Cerebellar cortex (tissue), 1 donor: Measurements from ENCODE around the gene KCNK17.
A peak's percentile ranks its signal among the peaks of the same experiment; 100 is the strongest.

Source experiments
- DNase-seq: peaks from one replicate; pipeline ENCODE4 v3.0.0-alpha.2; 2015; ENCODE audit warnings: low spot score

KCNK17 gene, protein sequence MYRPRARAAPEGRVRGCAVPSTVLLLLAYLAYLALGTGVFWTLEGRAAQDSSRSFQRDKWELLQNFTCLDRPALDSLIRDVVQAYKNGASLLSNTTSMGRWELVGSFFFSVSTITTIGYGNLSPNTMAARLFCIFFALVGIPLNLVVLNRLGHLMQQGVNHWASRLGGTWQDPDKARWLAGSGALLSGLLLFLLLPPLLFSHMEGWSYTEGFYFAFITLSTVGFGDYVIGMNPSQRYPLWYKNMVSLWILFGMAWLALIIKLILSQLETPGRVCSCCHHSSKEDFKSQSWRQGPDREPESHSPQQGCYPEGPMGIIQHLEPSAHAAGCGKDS

GRCh38 chr6:39314273-39314795 lies at the start of gene KCNK17:
TSS of gene KCNK17 (minus strand) at chr6:39314419. CDS start at chr6:39314320, 99 bp downstream.
- DNase-seq, result no peak

DNA sequence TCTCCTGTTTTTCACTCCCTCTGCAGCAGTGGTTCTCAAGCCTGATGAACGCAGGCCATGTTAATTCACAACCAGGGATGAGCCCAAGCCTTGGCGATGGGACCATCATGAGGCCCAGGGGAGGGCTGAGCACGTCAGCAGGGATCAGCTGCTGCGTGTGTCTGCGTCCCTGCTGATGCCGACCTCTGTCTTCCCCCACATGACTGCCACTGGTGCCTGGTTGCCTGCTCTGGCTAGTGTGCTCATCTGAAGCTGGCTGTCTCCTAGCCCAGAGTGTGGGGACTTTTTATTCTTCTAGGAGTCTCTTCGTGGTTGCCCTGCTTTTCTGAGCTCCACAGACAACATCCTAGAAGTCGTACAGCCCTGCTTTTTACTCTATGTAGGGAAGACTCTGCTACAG lies 49.1 kb upstream of the KCNK17 start:
- DNase-seq, result no peak

DNA sequence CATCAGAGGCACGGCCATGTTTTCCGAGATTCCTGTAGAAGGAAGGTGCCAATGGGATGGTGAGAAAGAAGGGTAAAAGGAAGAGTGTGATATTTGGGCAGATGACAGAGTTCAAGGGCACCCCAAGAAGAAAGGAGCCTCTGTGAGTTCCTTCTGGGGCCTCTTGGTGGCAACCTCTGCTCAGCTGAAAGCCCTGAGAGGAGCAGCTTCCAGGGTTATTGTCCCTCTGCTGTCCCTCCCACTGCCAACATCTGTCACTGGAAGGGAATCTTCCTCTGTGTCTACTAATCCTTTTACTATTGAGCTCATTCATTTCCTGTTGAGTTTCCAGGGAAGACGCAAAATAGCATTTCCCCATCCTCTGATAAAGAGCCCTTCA lies 48.3 kb upstream of the KCNK17 start:
- peak; percentile 8 for DNase-seq

DNA sequence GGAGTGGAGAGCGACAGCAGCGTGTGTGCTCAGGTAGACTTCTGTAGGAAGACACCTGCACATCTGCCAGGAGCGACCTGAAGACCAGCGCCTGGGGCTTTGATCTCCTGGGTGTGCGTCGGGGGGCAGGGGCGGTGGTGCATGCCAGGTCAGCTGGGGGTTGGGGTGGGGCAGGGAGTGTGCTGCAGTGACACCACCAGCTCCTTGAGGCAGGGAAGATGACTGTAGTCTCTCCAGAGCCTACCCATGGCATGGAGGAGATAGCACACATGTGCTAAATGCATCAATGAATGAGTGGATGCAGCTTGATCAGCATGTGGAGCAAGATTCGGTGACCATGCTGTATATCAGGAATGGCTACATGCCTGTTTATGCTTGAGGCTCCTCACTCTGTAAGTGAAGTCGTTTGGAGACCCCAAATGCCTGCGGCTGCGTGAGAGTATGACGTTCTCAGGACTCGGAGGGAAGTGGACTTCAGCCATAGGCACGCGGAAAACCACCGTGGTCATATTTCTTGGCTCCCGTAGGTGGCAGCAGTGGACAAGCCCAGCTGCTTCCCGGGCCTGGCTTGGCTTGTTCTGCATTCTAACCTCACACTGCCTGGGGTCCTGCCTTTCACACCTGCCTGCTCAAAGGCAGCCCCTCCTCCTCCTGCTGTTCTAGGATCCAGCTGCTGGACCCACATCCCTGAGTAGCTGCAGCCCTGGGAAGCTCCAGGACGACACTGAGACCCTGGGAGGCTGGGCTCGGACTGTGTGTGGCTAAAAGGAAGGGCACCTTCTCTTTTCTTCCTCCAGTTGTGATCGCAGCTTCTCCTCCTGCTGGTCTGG lies 47.7 kb upstream of the KCNK17 start:
- DNase-seq, result peak; percentile 65

DNA sequence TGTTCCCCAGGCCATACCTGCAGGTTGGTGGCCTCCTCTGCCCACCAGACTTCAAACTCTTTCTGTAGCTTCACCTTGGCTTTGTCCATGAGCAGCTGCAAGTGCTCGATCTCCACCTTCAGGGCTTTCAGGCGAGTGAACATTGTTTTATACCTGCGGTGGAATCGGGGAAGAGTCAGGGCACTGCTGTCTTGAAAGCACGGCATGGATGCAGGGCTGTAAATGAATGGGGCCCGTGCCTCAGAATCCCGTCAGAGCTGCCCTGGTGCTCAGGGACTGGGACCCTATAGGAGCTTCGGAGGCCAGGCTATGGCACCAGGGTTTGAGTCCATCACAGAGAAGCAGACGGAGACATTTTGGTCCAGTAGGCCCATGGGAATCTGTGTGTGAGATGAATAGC lies 46.2 kb upstream of the KCNK17 start:
- no peak for DNase-seq

DNA sequence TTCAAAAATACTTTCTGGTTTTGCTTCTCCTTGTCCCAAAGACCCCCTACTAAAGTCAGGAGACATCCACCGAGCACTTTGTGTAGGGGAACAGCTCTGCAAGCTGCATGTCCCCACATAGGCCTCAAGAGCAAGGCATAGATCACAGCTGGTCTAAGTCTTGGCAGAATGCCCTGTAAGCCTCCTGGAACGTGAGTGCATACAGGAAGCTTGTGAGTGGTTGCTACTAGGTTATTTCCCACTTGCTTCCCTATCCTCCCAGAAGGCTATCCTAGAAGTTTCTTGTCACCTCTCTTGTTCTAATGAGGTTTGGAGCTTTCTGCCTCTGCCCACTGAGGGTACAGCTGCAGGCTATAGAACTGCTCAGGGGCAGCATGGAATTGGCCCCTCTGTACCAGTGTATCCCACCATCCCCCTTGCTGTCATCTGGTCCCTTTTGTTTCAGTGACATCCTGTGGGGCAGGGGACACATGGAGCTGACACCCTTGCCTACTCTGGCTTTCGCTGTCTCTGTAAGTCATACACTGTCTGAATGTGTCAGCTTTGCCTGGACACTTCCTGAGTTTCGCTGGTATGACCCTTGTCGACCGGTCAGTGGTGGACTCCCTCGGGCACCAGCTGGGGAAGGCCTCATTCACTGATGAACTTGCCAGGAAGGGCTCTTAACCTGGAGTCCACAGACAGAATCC lies 43.9 kb upstream of the KCNK17 start:
- DNase-seq, result no peak

- no peak for DNase-seq
These were observed 39.6 kb upstream of the KCNK17 start for GRCh38 chr6:39353698-39354315.

GRCh38 chr6:39350723-39351505 lies 36.7 kb upstream of the KCNK17 start:
- no peak for DNase-seq

DNA sequence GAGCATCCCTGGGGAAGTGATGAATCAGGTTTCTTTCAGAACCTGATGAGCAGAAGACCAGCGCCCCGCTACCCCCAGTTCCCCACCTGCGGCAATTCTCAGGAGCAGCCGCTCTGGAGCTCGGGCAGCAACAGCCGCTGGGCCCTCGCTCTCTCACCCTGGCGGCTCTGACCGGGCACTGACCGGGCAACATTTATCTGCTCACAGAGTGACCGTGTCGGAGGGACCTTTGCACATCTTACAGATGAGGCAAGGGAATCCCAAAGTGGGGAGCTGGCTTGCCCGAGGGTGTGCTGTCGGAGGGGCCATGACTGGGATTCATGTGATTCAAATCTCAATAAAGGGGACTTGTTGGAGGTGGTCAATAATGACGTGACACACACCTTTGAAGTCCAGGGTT lies 34.5 kb upstream of the KCNK17 start:
- DNase-seq, result no peak

DNA sequence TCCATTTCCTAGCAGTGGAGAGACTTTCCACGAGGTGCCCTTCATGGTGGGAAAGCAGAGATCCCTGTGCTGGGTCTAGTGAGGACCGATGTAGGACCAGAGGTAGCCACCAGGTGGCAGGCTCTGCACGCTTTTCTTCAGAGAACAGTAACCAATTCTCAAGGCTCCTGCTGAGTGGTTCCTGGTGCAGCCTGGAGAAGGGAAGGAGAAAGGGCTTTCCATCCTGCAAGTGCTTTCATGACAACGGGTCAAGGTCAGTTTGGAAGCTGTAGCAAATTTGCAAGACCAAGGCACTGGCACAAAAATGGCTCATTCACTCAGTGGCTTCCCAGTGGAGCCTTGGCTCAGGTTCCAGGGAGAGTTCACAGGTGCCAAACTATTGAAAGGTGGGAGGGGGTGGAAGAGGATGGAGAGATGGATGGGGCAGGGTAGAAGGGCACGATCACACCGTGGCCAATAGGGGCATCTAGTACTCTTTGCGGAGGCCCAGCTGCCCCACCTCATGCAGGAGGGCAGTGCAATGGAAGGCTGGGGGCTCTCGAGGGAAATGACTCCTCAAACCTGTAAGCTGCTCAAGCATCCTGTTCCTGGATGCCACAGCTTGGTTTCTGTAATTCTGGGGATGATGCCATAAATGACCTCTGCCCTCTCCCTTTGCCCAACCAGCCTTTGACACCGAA lies 33.8 kb upstream of the KCNK17 start:
- peak; percentile 62 for DNase-seq

DNA sequence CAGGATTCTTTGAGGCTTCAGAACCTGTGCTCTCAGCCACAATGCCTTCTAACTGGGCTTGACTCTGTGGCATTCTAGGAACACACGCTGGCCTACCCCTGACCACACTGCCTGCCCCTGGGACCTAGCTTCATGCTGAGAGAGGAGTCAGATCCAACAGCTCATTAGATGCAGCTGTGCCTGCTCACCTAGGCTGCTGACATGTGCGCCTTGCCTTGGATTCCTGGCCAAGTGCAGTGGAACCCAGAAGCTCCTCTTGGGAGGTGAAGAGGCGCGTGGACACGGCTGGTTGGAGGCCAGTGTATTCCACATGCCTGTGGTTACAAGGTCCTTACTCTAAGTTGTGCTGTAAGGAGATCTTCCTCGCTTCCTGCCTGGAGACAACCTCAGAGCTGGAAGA lies 33.0 kb upstream of the KCNK17 start:
- DNase-seq, result no peak

DNA sequence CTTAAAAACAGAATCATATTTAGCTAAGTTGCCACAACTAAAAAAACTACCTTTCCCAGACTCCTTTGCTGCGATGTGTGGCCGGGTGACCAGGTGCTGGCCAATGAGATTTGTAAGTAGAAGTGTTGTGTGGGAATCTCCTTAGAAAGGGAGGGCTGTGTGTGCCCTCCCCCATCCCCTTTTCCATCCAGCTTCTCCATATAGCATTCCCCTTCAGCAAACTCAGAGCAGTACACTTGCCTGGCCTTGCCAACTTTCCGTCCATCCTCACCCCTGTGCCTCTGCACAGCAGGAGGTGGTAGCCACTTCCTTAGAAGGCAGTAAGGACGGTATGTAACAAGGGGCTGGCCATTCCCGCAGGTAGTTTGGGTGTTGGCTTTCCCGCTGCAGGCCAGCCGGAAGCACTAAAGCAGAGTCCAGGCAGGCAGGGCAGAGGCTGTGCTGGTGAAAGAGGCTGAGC lies 30.6 kb upstream of the KCNK17 start:
- DNase-seq, result no peak

DNA sequence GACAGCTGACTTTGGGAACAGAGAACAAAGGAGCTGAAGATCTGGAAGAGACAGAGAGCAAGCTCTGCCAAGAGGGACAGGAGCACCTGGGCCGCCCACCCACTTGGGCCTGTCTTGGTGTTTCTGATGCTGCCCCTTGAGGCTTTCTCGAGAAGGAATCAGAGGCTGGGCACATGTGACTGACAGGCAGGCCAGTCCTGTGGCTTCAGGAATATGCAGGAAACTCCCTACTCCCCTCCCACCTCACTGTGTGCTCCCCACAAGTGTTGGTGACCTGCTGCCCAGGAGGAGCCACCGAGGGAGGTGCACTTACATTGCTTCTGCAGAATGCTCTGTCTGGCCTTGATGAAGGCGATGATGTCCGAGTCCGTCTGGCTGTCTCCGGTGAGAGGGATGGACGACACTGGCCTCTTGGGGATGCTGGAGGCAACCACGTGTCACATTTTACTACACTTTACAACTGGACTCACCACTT lies 29.2 kb upstream of the KCNK17 start:
- no peak for DNase-seq

GRCh38 chr6:39342692-39343395 lies 28.6 kb upstream of the KCNK17 start:
- DNase-seq, result no peak

DNA sequence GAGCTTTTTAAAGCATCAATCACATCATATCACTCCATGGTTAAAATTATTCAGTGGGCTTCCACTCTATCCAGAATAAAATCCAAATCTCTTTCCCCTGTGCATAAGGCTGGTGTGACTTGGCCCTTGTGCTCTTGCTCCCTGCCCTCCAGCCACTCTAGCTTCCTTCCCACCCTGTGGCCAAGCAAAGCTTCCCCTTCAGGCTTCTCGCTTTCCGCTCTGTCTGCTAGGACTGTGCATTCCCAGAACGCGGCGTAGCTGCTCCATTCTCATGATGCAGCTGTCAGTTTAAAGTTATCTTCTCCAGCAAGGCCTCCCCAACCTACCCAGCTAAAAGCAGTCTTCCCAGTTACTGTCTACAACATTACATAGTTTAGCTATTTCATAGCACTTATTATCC lies 27.7 kb upstream of the KCNK17 start:
- no peak for DNase-seq

- no peak for DNase-seq
These were observed 27.1 kb upstream of the KCNK17 start for GRCh38 chr6:39341352-39341751.

DNA sequence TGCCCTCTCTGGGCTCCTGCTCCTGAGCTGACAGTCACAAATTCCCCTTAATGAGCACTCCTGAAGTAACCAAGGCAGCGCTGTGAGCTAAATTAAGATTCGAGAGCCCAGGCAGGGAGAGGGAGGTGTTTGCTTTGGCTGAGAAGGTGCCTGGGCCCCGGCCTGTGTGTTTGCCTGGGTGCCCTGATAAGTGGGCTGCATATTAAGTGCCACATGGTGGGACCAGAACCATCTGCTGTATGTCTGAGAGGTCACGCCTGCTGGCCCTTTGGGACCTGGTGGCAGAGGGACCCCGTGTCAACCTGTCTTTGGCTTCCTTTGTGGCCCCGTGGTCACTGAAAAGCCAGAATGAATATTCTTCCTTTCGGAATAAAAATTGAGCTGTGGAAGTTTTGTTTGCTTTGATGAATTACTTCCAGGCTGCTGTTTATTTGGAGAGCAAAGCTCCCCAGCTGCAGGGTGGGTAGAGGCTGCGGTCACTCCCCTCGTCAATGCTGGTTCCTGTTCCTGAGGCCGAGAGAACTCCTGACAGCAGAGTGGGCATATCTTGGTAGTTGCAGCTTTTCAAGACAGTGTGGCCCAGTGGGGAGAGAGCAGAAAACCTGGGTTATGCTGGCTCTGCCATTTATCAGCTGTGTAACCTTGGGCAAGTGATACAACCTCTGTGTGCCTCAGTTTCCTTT lies 25.8 kb upstream of the KCNK17 start:
- DNase-seq, result no peak

DNA sequence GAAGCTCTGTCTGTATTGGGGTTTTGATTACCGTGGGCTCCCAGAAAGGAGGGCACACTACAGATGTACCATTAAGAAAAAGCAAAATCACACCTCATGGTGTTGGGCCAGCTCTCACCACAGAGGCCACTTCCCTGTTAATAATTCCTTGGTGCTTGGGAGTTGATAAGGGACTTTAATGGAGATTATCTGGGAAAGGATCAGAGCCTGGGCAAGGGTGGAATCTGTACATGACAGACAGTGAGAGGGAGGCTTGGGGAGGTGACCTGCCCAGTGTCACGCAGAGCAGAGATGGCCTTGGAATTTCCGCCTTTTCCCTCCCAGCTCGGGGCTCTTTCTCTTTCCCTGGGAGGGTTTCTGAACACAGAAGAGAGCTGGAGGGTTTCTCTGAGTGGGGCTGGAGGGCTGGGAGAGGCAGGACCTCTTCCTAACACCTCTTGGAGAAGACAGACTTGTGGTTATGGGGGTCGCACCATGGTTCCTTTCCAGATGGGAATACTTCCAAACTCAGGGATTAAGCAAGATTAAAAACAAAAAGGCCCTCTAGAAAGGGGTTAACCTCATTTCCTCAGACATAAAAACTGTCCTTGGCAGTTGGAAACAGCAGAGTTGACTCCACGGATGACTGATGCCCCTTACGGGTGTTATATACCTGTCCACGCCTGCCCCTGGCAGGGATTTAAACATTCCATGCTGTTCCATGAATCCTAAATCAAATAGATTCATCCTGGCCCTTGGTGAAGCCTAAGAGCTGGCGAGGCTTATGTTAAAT lies 25.1 kb upstream of the KCNK17 start:
- DNase-seq, result no peak
